Erythroblast (primary cell): ENCODE measurements around the gene CFAP46.

Experiments used
- GATA1 ChIP-seq: IDR thresholded peaks from 2 replicates; pipeline ENCODE4 v1.6.1; 2011; ENCODE audit warnings: low read depth, mild to moderate bottlenecking, control low read depth, low read length, moderate library complexity
- POLR2A ChIP-seq: IDR thresholded peaks from 2 replicates; pipeline ENCODE4 v1.6.1; 2011; ENCODE audit warnings: mild to moderate bottlenecking, low read length

- no peak for TF ChIP-seq POLR2A
- no peak for TF ChIP-seq GATA1
Observed at GRCh38 chr10:132873395-132873794, 69.0 kb downstream of the CFAP46 start.
